Heart left ventricle (tissue), 16 donors: ENCODE results near the gene NFS1. TPM values are rescaled to one million over a fixed set of nuclear protein-coding genes. Genes with fewer than 3 reads are reported as not detected.
"Not testable (repeated sequence)": the region's sequence is repeated elsewhere in the genome, so short reads cannot be mapped to it uniquely, and the experiment has no call there.

ENCODE experiments used
- ATAC-seq, 4 donors: fragments of 200-7000 bp; cut with Tn5 transposase; one replicate each; pipeline ENCODE4 v1.9.1; 2020 to 2022; ENCODE audit warnings: moderate library complexity in 4 of 4, mild to moderate bottlenecking in 3 of 4, moderate number of reproducible peaks in 1 of 4
- DNase-seq, 5 donors: peaks; one replicate each; pipeline ENCODE4 v3.0.0-alpha.2; 2020
- H3K27ac ChIP-seq, 12 donors: fragments of 200-600 bp; sonication (generic) in 4 of 12; one replicate each; pipeline versions ENCODE4 v1.5.0 to v1.8.0; 2016 to 2022; ENCODE audit warnings: mild to moderate bottlenecking in 2 of 12
- H3K27me3 ChIP-seq, 9 donors: fragments of 200-600 bp; sonication (generic) in 2 of 9; one replicate each; pipeline versions ENCODE4 v1.5.1 to v1.8.0; 2016 to 2022; ENCODE audit warnings: mild to moderate bottlenecking in 3 of 9
- H3K36me3 ChIP-seq, 9 donors: fragments of 200-600 bp; sonication (generic) in 2 of 9; one replicate each; pipeline versions ENCODE4 v1.5.0 to v1.8.0; 2018 to 2022; ENCODE audit warnings: mild to moderate bottlenecking in 2 of 9
- H3K4me1 ChIP-seq, 12 donors: fragments of 200-600 bp; sonication (generic) in 4 of 12; one replicate each; pipeline versions ENCODE4 v1.5.0 to v1.8.0; 2016 to 2022; ENCODE audit warnings: mild to moderate bottlenecking in 3 of 12
- H3K4me3 ChIP-seq, 12 donors: fragments of 200-600 bp; sonication (generic) in 4 of 12; one replicate each; pipeline versions ENCODE4 v1.5.0 to v1.8.0; 2017 to 2022; ENCODE audit warnings: mild to moderate bottlenecking in 9 of 12, moderate library complexity in 4 of 12
- H3K9me3 ChIP-seq, 12 donors: fragments of 200-600 bp; sonication (generic) in 4 of 12; one replicate each; pipeline versions ENCODE4 v1.5.0 to v1.8.0; 2016 to 2022; ENCODE audit warnings: mild to moderate bottlenecking in 1 of 12
- POLR2A ChIP-seq, 2 donors: fragments of 450-650 bp; IDR thresholded peaks; one replicate each; pipeline ENCODE4 v1.6.1; 2017; ENCODE audit warnings: antibody characterized with exemption in 2 of 2, mild to moderate bottlenecking in 2 of 2, moderate library complexity in 2 of 2
- WGBS, 4 donors: extraction: QIAGEN DNeasy Blood & Tissue Kit in 2 of 4; methylation state at CpG; one replicate each; pipeline versions ENCODE4 v1.1.5 to v1.1.7; 2013 to 2018; 5-methylcytosine and 5-hydroxymethylcytosine counted together
- intact Hi-C, 10 donors: fragments of 100-400 bp; cut with DNase I; formaldehyde crosslinking; loops; one replicate each; pipeline versions ENCODE4 v1.11.1 to v1.14.2; 2022
- polyA plus RNA-seq, 2 donors: library from polyadenylated mRNA; stranded (reverse); fragments of 200-250 nt; gene quantifications; one replicate each; pipeline ENCODE4 v1.2.3, GENCODE V29; 2013
- total RNA-seq, 9 donors: library from RNA; depleted of rRNA in 2 of 9; stranded (reverse); fragments of >200 nt in 2 of 9; fragmentation: NEBNext Ultra II Directional in 3 of 9; extraction: Animal tissue kit (Norgen Biotek cat#: 25700) in 3 of 9; gene quantifications; one replicate each; pipeline versions ENCODE4 v1.1.0 to v1.2.4, GENCODE V29; 2016 to 2023
- TF ChIP-seq, protein P1 (sequence below), 12 donors: fragments of 200-600 bp; sonication (generic) in 4 of 12; IDR thresholded peaks; one replicate each; pipeline versions ENCODE4 v1.5.0 to v1.8.0; 2018 to 2022; ENCODE audit warnings: antibody characterized with exemption in 12 of 12, mild to moderate bottlenecking in 5 of 12
- donor health status: ischemic (EF 13 %, LVEDD 7.1; RV severe dilation, severe dysfunction).
- donor health status: healthy with polysubstance abuse.
- donor health status: DM: no; HTN: yes; CAD: no.
- donor health status: DM: no; HTN: no; CAD: no.
- donor health status: ischemic (EF 25% LVEDD 6.9; RV normal size, moderate dysfunction).
- donor health status: ischemic (EF 25% LVEDD 5.7; RV mildly dilated, moderate dysfunction).
- donor health status: healthy.
- donor health status: DM: yes; HTN: yes; CAD: no.
- donor health status: ischemic (EF 35%, LVEDD 5.7; RV mildly dilated, moderate dysfunction).
- donor health status: nonischemic (EF 11% LVEDD 7.7; RV severe dilation, severe dysfunction).
- donor health status: DM: yes; HTN: yes; CAD: no.
- donor health status: PGD.
- donor health status: ischemic (EF 29% LVEDD 5.4; RV normal size, mild dysfunction).
- donor health status: nonischemic (EF 23%, LVEDD 6.1; RV moderate dilation, normal function).

Gene NFS1
- total and polyA plus RNA-seq, 11 donors, result 27.4 to 67.5 (median 58.3) TPM

DNA sequence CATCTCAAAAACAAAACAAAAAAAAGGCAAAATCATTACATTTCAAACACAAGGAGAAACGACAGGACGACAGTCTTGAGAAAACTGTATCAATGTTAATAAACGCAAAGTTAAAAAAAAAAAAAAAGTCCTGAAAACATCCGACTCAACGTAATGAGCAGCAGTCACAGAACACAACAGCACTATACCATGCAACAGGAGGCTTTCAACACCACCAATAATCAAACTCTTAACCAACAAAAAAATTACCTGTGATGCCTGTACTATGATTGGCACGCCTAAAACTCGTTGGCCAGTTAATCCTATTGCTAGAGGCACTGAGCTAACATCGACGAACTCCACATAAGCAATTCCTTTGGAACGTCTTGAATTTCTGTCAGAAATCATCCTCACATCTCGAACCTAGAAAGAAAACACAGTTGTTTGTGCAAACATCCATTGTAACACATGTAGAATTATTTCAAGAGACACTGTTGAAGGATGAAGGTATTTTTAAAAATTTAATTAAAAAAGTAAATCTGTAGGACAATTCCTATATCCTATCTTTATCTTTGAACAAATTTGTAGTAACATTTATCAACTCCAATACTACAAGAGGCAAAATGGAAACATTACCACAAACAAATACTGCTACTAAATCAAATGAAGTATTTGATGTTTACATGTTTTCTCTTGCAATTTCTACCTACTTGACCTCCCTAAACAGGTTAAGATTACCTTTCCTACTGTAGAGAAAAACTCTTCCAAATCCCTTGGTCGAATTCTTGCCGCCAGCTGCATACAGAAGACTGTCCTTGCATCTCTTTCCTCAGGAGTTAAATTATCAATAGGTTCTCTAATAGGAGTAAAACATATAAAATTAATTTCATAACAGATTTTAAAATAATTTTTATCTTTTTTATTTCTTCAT lies 25.4 kb upstream of the NFS1 start:
- Histone ChIP-seq H3K4me3 (no peak overlapping the region), H3K27ac (no peak overlapping the region), H3K27me3 (no peaks in the 10 kb centered on the region), H3K4me1 (peaks cover 0 to 48% (median 25%) of the 10 kb centered on the region in 12 donors), H3K36me3 (peaks cover 3 to 100% (median 100%) of the 10 kb centered on the region in 9 donors), H3K9me3 (no peaks in the 10 kb centered on the region)
- TF ChIP-seq, protein P1, sequence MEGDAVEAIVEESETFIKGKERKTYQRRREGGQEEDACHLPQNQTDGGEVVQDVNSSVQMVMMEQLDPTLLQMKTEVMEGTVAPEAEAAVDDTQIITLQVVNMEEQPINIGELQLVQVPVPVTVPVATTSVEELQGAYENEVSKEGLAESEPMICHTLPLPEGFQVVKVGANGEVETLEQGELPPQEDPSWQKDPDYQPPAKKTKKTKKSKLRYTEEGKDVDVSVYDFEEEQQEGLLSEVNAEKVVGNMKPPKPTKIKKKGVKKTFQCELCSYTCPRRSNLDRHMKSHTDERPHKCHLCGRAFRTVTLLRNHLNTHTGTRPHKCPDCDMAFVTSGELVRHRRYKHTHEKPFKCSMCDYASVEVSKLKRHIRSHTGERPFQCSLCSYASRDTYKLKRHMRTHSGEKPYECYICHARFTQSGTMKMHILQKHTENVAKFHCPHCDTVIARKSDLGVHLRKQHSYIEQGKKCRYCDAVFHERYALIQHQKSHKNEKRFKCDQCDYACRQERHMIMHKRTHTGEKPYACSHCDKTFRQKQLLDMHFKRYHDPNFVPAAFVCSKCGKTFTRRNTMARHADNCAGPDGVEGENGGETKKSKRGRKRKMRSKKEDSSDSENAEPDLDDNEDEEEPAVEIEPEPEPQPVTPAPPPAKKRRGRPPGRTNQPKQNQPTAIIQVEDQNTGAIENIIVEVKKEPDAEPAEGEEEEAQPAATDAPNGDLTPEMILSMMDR (IDR thresholded peaks at IDR 0.05), result no peak
- no peak for TF ChIP-seq POLR2A (IDR thresholded peaks at IDR 0.05)
- 79 to 86% (median 83%) methylated on average over 13 of the region's 13 CpGs for WGBS, 4 donors
- ATAC-seq (no peak), DNase-seq (no peak)
- intact Hi-C loops, result loop anchor here in 2 of 10 donors (5.0 kb wide), 1 partner anchor 158 kb away; no protein-coding TSS in a partner anchor

DNA sequence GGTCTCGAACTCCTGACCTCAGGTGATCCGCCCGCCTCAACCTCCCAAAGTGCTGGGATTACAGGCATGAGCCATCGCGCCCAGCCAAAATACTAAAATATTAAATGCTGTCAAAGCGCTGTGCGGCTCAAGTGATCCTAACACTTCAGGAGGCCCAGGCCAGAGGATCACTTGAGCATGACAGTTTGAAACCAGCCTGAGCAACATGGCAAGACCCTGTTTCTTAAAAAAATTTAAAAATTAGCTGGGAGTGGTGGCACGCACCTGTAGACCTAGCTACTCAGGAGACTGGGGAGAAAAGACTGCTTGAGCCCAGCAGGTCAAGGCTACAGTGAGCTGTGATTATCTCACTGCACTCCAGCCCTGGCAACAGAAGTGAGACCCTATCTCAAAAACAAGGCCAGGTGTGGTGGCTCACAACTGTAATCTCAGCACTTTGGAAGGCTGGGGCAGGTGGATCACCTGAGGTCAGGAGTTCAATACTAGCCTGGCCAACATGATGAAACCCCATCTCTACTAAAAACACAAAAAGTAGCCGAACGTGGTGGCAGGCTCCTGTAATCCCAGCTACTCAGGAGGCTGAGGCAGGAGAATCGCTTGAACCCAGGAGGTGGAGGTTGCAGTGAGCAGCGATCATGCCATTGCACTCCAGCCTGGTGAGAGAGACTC lies 24.6 kb upstream of the NFS1 start:
- Histone ChIP-seq H3K4me1 (peaks cover 0 to 47% (median 19%) of the 10 kb centered on the region in 12 donors), H3K36me3 (peaks cover 3 to 100% (median 100%) of the 10 kb centered on the region in 9 donors)
- ATAC-seq, H3K4me3 ChIP-seq, H3K9me3 ChIP-seq, H3K27me3 ChIP-seq, H3K27ac ChIP-seq, intact Hi-C loops, DNase-seq: not testable (repeated sequence)
- 94 to 95% (median 95%) methylated on average over 12 of the region's 12 CpGs for WGBS, 4 donors

DNA sequence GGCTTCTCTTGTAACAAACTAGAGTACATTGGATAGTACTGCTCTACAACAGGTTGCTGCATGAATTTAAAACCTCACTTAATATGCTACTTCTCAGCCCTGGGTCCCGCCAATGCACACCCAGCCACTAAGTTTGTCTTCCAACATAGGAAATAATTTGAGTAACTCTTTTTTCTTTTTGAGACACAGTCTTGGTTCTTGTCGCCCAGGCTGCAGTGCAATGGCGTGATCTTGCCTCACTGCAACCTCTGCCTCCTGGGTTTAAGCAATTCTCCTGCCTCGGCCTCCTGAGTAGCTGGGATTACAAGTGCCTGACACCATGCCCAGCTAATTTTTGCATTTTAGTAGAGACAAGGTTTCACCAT lies 24.1 kb upstream of the NFS1 start:
- H3K27me3 ChIP-seq, DNase-seq, H3K27ac ChIP-seq, intact Hi-C loops, ATAC-seq, H3K4me3 ChIP-seq, H3K9me3 ChIP-seq: not testable (repeated sequence)
- Histone ChIP-seq H3K36me3 (peaks cover 3 to 100% (median 100%) of the 10 kb centered on the region in 9 donors), H3K4me1 (peaks cover 0 to 45% (median 19%) of the 10 kb centered on the region in 12 donors)
- 83 to 92% (median 88%) methylated on average over 4 of the region's 4 CpGs for WGBS, 4 donors

DNA sequence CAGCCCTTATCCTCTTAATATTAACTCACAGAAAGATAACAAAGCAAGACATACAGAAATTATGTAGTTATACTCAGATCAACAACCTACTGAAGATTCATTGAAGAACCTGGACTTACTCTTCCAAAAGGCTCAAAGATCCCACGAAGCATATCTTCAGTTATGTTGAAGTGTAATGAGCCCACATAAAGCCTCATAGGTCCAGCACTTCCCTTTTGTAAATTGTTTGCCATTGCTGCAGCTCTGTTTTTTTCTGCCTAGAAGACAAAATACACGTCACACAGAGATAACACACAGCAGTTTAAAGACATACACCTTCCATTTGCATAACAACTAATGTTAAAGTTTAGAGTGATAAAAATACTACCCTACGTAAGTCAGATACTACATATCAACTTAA lies 22.5 kb upstream of the NFS1 start:
- H3K4me3 ChIP-seq, result no peak overlapping the region
- peaks cover 0 to 45% (median 22%) of the 10 kb centered on the region in 12 donors for H3K4me1 ChIP-seq
- DNase-seq (no peak), ATAC-seq (no peak)
- intact Hi-C loops, result no loop called here
- no peak overlapping the region for H3K27ac ChIP-seq
- no peaks in the 10 kb centered on the region for H3K27me3 ChIP-seq
- H3K36me3 ChIP-seq, result peaks cover 3 to 100% (median 100%) of the 10 kb centered on the region in 9 donors
- no peaks in the 10 kb centered on the region for H3K9me3 ChIP-seq
- TF ChIP-seq POLR2A (IDR thresholded peaks at IDR 0.05), result no peak
- TF ChIP-seq, protein P1 (IDR thresholded peaks at IDR 0.05), result no peak
- 50 to 60% (median 59%) methylated on average over 3 of the region's 3 CpGs for WGBS, 4 donors

DNA sequence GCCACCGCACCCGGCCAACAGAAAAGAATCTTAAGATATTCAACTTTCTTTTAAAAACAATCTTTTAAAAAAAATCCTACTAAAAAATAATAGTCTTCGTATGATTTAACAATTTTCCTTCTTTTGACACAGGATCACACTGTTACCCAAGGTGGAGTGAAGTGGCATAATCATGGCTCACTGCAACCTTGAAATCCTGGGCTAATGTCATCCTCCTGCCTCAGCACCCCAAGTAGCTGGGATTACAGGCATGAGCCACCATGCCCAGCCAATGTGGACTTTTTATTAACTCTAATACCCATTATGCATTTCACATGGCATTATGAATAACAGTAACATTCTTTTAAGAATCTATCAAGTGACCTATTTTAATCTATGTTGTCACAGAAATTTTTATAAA lies 22.1 kb upstream of the NFS1 start:
- DNase-seq (no peak), ATAC-seq (no peak)
- TF ChIP-seq POLR2A (IDR thresholded peaks at IDR 0.05), result no peak
- TF ChIP-seq, protein P1 (IDR thresholded peaks at IDR 0.05), result no peak
- H3K4me3 ChIP-seq, result no peak overlapping the region
- peaks cover 0 to 45% (median 22%) of the 10 kb centered on the region in 12 donors for H3K4me1 ChIP-seq
- WGBS, 4 donors, result 83 to 93% (median 91%) methylated on average over 3 of the region's 3 CpGs
- intact Hi-C loops, result no loop called here
- peaks cover 3 to 100% (median 100%) of the 10 kb centered on the region in 9 donors for H3K36me3 ChIP-seq
- no peaks in the 10 kb centered on the region for H3K27me3 ChIP-seq
- no peak overlapping the region for H3K27ac ChIP-seq
- H3K9me3 ChIP-seq, result no peaks in the 10 kb centered on the region
